Osteoblast (primary cell): ENCODE data around the gene PRSS50. TPM values are rescaled to one million over a fixed set of nuclear protein-coding genes. Genes with fewer than 3 reads are reported as not detected.

Source experiments
- DNase-seq: peaks from one replicate; pipeline ENCODE4 v3.0.0; 2011; ENCODE audit warnings: low spot score, mixed read lengths; ENCODE audit not compliant: insufficient read length; ENCODE audit errors: missing footprints
- H2AFZ ChIP-seq: 2 replicates; pipeline ENCODE4 v1.6.0; 2011; ENCODE audit warnings: mild to moderate bottlenecking, low read length
- H3K27ac ChIP-seq: 2 replicates; pipeline ENCODE4 v1.5.1; 2011; ENCODE audit warnings: mild to moderate bottlenecking, low read depth, low read length, moderate library complexity
- H3K27me3 ChIP-seq: 2 replicates; pipeline ENCODE4 v1.6.0; 2012; ENCODE audit warnings: mild to moderate bottlenecking, control low read depth, inconsistent platforms, low read length, moderate library complexity; ENCODE audit not compliant: insufficient read depth
- H3K36me3 ChIP-seq: 2 replicates; pipeline ENCODE4 v1.5.1; 2011; ENCODE audit warnings: mild to moderate bottlenecking, low read length, control low read depth, moderate library complexity; ENCODE audit not compliant: insufficient read depth
- H3K4me1 ChIP-seq: 2 replicates; pipeline ENCODE4 v1.5.1; 2011; ENCODE audit warnings: mild to moderate bottlenecking, low read length, control low read depth, moderate library complexity; ENCODE audit not compliant: insufficient read depth
- H3K4me2 ChIP-seq: 2 replicates; pipeline ENCODE4 v1.6.0; 2011; ENCODE audit warnings: mild to moderate bottlenecking, low read length; ENCODE audit not compliant: insufficient read depth
- H3K4me3 ChIP-seq: fragments of 200-600 bp; sonication (generic); 3 replicates; pipeline ENCODE4 v1.5.1; 2012; ENCODE audit warnings: mild to moderate bottlenecking, low read length, inconsistent platforms; ENCODE audit not compliant: insufficient read depth
- H3K79me2 ChIP-seq: 2 replicates; pipeline ENCODE4 v1.6.0; 2012; ENCODE audit warnings: mild to moderate bottlenecking, low read length, control low read depth, inconsistent platforms; ENCODE audit not compliant: insufficient read depth
- H3K9me3 ChIP-seq: 2 replicates; pipeline ENCODE4 v1.5.1; 2011; ENCODE audit warnings: low read depth, low read length, control low read depth
- H4K20me1 ChIP-seq: 2 replicates; pipeline ENCODE4 v1.6.0; 2012; ENCODE audit warnings: mild to moderate bottlenecking, low read length, control low read depth; ENCODE audit not compliant: insufficient read depth
- total RNA-seq: library from RNA; depleted of rRNA; stranded (reverse); fragments of >200 nt; gene quantifications from 2 replicates; pipeline ENCODE4 v1.2.3, GENCODE V29; 2012
- TF ChIP-seq, protein P1 (sequence below): IDR thresholded peaks from 2 replicates; pipeline ENCODE4 v1.5.1; 2011; ENCODE audit warnings: mild to moderate bottlenecking, low read depth, low read length, moderate library complexity; ENCODE audit errors: extremely low read depth

Gene PRSS50, protein sequence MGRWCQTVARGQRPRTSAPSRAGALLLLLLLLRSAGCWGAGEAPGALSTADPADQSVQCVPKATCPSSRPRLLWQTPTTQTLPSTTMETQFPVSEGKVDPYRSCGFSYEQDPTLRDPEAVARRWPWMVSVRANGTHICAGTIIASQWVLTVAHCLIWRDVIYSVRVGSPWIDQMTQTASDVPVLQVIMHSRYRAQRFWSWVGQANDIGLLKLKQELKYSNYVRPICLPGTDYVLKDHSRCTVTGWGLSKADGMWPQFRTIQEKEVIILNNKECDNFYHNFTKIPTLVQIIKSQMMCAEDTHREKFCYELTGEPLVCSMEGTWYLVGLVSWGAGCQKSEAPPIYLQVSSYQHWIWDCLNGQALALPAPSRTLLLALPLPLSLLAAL
- not detected in 2 replicates for total RNA-seq

DNA sequence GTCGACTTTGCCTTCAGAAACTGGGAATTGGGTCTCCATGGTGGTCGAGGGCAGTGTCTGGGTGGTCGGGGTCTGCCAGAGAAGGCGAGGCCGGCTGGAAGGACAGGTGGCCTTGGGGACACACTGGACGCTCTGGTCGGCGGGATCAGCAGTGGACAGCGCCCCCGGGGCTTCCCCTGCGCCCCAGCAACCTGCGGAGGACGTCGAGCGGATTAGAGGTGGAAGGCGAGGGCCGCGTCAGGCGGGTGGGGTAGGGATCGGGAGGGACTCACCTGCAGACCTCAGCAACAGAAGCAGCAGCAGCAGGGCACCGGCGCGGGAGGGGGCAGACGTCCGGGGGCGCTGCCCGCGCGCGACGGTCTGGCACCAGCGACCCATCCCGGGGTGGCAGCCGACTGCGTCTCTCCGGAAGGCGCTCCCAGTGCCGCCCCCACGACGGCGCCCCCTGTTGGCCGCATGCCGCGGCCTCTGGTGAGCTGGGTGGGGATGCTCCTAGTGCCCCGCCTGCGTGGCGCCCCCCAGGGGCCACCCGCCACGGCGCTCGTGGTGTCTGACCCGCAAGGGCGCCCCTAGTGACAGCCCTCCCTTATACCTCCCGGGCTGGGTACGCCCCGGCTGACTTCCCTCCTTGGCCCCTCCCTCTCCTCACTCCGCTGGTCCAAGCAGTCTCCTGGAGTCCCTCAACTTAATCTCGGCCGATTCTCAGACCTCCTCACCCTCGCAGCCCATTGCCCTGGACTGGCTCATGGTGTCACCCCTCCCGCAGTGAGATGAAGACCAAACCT is at the start of gene PRSS50:
TSS of gene PRSS50 (minus strand) at position 423 of the 785 bp plus-strand sequence. CDS start at position 378, 45 bp downstream.
- DNase-seq = peak; percentile 78

DNA sequence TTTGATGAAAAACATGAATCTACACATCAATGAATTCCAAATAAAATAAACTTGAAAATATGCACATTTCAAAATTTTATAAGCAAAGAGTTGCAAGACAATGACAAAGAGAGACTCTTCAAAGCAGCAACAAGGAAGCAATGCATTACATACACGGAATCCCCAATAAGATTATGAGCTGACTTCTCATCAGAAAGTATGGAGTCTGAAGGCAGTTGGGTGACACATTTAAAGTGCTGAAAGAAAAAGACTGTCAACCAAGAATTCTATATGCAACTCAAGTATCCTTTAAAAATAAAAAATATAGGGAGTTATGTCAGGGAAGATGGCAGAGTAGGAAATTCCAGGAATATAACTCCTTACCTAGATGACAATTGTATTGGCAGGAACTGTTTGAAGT is 46.5 kb upstream of the PRSS50 start:
- H3K9me3 ChIP-seq = no peaks in the 10 kb centered on the region
- TF ChIP-seq, protein P1, sequence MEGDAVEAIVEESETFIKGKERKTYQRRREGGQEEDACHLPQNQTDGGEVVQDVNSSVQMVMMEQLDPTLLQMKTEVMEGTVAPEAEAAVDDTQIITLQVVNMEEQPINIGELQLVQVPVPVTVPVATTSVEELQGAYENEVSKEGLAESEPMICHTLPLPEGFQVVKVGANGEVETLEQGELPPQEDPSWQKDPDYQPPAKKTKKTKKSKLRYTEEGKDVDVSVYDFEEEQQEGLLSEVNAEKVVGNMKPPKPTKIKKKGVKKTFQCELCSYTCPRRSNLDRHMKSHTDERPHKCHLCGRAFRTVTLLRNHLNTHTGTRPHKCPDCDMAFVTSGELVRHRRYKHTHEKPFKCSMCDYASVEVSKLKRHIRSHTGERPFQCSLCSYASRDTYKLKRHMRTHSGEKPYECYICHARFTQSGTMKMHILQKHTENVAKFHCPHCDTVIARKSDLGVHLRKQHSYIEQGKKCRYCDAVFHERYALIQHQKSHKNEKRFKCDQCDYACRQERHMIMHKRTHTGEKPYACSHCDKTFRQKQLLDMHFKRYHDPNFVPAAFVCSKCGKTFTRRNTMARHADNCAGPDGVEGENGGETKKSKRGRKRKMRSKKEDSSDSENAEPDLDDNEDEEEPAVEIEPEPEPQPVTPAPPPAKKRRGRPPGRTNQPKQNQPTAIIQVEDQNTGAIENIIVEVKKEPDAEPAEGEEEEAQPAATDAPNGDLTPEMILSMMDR = no peak
- no peaks in the 10 kb centered on the region for H4K20me1 ChIP-seq
- no peak overlapping the region for H3K4me3 ChIP-seq
- H3K4me2 ChIP-seq = no peak overlapping the region
- H3K36me3 ChIP-seq = no peaks in the 10 kb centered on the region
- no peak for DNase-seq
- H3K27me3 ChIP-seq = no peaks in the 10 kb centered on the region
- H3K4me1 ChIP-seq = no peaks in the 10 kb centered on the region
- H3K27ac ChIP-seq = no peak overlapping the region
- no peaks in the 10 kb centered on the region for H3K79me2 ChIP-seq
- no peak overlapping the region for H2AFZ ChIP-seq

More for the DNA sequence above, at the start of gene PRSS50:
- Histone ChIP-seq H2AFZ (no peak within 1 kb of the TSS), H3K79me2 (no peaks in the 10 kb centered on the region), H3K4me2 (no peak within 1 kb of the TSS), H3K27ac (no peak within 1 kb of the TSS), H3K4me3 (no peak within 1 kb of the TSS), H3K9me3 (no peaks in the 10 kb centered on the region), H3K36me3 (no peaks in the 10 kb centered on the region), H4K20me1 (no peaks in the 10 kb centered on the region), H3K4me1 (no peaks in the 10 kb centered on the region), H3K27me3 (peaks cover 14% of the 10 kb centered on the region)
- TF ChIP-seq, protein P1 = peak; percentile 17

DNA sequence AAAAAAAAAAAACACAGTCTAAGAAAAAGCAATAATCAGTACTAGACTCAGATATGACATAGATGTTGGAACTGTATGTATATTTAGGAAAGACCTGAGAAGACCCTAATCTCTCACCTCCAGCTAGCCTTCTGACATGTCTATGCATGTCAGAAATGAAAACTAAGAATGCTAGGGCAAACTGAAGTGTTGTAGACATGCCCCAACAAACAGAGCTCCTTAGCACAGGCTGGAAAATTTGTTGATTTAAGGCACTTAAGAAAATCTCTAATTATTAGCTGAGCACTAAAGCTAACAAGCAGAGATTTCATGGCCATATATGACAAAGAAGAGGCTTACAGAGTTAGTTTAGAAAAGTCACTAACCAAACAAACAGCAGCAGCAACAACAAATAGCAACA is 45.5 kb upstream of the PRSS50 start:
- Histone ChIP-seq H2AFZ (no peak overlapping the region), H3K9me3 (no peaks in the 10 kb centered on the region)

More for the DNA sequence above, 45.5 kb upstream of the PRSS50 start:
- Histone ChIP-seq H4K20me1 (no peaks in the 10 kb centered on the region), H3K4me1 (no peaks in the 10 kb centered on the region), H3K4me3 (no peak overlapping the region), H3K79me2 (no peaks in the 10 kb centered on the region), H3K27me3 (peaks cover 5% of the 10 kb centered on the region), H3K27ac (no peak overlapping the region), H3K36me3 (no peaks in the 10 kb centered on the region), H3K4me2 (no peak overlapping the region)
- no peak for DNase-seq
- TF ChIP-seq, protein P1 = no peak
